SU-DHL-6 (cell line): Measurements from ENCODE around the gene ATF6.

ENCODE experiments used
- EZH2phosphoT487 ChIP-seq: fragments of 200-600 bp; sonication (generic), shearing (Covaris generic); conservative IDR thresholded peaks from 2 replicates; pipeline ENCODE4 v1.6.1; 2018; ENCODE audit warnings: mild to moderate bottlenecking, antibody characterized with exemption, low read length, moderate library complexity, mixed read lengths
- TF ChIP-seq, protein P1 (sequence below): fragments of 200-600 bp; sonication (generic); IDR thresholded peaks from one replicate; pipeline ENCODE4 v1.5.1; 2017; ENCODE audit warnings: antibody characterized with exemption, mild to moderate bottlenecking, low read length, moderate library complexity; ENCODE audit not compliant: insufficient read depth, poor library complexity, severe bottlenecking

DNA sequence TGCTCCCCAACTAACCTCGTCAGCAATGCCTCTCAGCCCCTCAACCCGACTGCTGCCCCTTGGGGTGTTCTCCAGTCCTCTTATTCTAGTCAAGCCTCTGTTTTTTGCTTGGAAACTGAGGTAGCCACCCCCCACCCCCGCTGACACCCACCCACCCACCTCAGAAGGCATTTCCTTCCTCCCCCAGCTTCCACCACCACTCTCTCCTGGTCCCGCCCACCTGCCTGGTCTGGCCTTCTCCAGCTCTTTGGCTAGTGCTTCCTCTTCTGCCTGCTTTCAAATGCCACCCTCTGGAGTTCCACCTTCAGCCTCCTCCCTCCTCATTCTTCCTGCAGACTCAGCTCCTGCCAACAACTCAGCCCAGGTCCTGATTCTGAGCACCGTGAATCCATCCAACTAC is 222.3 kb downstream of the ATF6 start:
- TF ChIP-seq, protein P1, sequence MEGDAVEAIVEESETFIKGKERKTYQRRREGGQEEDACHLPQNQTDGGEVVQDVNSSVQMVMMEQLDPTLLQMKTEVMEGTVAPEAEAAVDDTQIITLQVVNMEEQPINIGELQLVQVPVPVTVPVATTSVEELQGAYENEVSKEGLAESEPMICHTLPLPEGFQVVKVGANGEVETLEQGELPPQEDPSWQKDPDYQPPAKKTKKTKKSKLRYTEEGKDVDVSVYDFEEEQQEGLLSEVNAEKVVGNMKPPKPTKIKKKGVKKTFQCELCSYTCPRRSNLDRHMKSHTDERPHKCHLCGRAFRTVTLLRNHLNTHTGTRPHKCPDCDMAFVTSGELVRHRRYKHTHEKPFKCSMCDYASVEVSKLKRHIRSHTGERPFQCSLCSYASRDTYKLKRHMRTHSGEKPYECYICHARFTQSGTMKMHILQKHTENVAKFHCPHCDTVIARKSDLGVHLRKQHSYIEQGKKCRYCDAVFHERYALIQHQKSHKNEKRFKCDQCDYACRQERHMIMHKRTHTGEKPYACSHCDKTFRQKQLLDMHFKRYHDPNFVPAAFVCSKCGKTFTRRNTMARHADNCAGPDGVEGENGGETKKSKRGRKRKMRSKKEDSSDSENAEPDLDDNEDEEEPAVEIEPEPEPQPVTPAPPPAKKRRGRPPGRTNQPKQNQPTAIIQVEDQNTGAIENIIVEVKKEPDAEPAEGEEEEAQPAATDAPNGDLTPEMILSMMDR = no peak
- no peak for TF ChIP-seq EZH2phosphoT487
